Stimulated activated naive B cell treated with anti-CD40 and anti-IgM and Interleukin-4, amounts not matched to agents 10 μg/mL and 1 μg/mL and 100 μg/mL, for 72 hours (primary cell): ENCODE results near the gene PRAMEF20.
"Not testable (repeated sequence)": the region's sequence is repeated elsewhere in the genome, so short reads cannot be mapped to it uniquely, and the experiment has no call there.

ENCODE experiments used
- ATAC-seq, 2 donors: fragments of 150-1000 bp; cut with Tn5 transposase; replicated peaks; 2 replicates each; pipeline ENCODE4 v1.10.0; 2021; ENCODE audit warnings: moderate library complexity in 1 of 2
- DNase-seq: peaks from one replicate; pipeline ENCODE4 v3.0.0; 2021
- H3K27ac Mint-ChIP-seq: one replicate; pipeline ENCODE4 v1.8.0; 2022; ENCODE audit warnings: mild to moderate bottlenecking, mixed read lengths
- H3K27me3 Mint-ChIP-seq, 2 donors: one replicate each; pipeline ENCODE4 v1.8.0; 2022; ENCODE audit warnings: mixed read lengths in 2 of 2
- H3K36me3 Mint-ChIP-seq, 2 donors: one replicate each; pipeline ENCODE4 v1.8.0; 2022; ENCODE audit warnings: mixed read lengths in 2 of 2, mild to moderate bottlenecking in 1 of 2
- H3K4me1 Mint-ChIP-seq, 2 donors: one replicate each; pipeline ENCODE4 v1.8.0; 2022; ENCODE audit warnings: mixed read lengths in 2 of 2, mild to moderate bottlenecking in 1 of 2
- H3K4me3 Mint-ChIP-seq, 2 donors: one replicate each; pipeline ENCODE4 v1.8.0; 2022; ENCODE audit warnings: mild to moderate bottlenecking in 2 of 2, mixed read lengths in 2 of 2, moderate library complexity in 1 of 2
- H3K9me3 Mint-ChIP-seq, 2 donors: one replicate each; pipeline ENCODE4 v1.8.0; 2022; ENCODE audit warnings: mixed read lengths in 2 of 2, mild to moderate bottlenecking in 1 of 2

PRAMEF20 gene

GRCh38 chr1:13435458-13435857, 25.2 kb downstream of the PRAMEF20 start:
- no peak overlapping the region for H3K27ac Mint-ChIP-seq
- DNase-seq (no peak), ATAC-seq (no peak)
- no peaks in the 10 kb centered on the region for H3K36me3 Mint-ChIP-seq
- H3K4me3 Mint-ChIP-seq: no peak overlapping the region
- peaks cover 0 to 4% of the 10 kb centered on the region in 2 donors for H3K9me3 Mint-ChIP-seq
- peaks cover 8 to 17% of the 10 kb centered on the region in 2 donors for H3K27me3 Mint-ChIP-seq
- no peaks in the 10 kb centered on the region for H3K4me1 Mint-ChIP-seq

GRCh38 chr1:13439104-13439783, 29.0 kb downstream of the PRAMEF20 start:
- ATAC-seq, H3K4me3 Mint-ChIP-seq, H3K36me3 Mint-ChIP-seq, H3K9me3 Mint-ChIP-seq, H3K27ac Mint-ChIP-seq, H3K4me1 Mint-ChIP-seq, DNase-seq: not testable (repeated sequence)
- peaks cover 8 to 17% of the 10 kb centered on the region in 2 donors for H3K27me3 Mint-ChIP-seq

- no peaks in the 10 kb centered on the region for H3K9me3 Mint-ChIP-seq
- ATAC-seq (no peak), DNase-seq (no peak)
- no peaks in the 10 kb centered on the region for H3K36me3 Mint-ChIP-seq
- no peak overlapping the region for H3K27ac Mint-ChIP-seq
- no peaks in the 10 kb centered on the region for H3K27me3 Mint-ChIP-seq
- no peak overlapping the region for H3K4me3 Mint-ChIP-seq
- no peaks in the 10 kb centered on the region for H3K4me1 Mint-ChIP-seq
Observed at GRCh38 chr1:13443335-13443979, 33.2 kb downstream of the PRAMEF20 start.

DNA sequence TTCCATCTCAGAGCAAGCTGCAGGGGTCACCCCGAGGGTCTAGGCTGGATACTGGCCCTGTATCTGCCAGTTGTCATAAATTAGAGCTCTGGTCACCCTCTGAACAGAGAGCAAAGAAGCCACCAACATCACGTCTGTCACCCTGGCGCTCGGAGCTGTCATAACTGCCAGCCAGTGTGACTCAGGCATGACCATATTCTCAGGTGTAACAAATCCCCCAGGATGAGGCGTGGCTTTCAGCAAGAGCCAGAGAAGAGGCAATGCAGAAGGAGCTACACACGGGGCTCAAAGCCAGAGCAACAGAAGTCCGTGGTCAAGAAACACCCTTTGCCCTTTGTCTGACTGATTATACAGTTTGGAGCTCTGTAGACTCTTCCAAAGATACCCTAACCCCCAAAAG, 40.0 kb downstream of the PRAMEF20 start:
- Mint-ChIP-seq H3K27ac (no peak overlapping the region), H3K4me3 (no peak overlapping the region), H3K27me3 (peaks cover under 1 to 4% of the 10 kb centered on the region in 2 donors), H3K36me3 (no peaks in the 10 kb centered on the region), H3K9me3 (peaks cover 0 to 4% of the 10 kb centered on the region in 2 donors), H3K4me1 (no peaks in the 10 kb centered on the region)
- no peak for DNase-seq
- no peak for ATAC-seq

DNA sequence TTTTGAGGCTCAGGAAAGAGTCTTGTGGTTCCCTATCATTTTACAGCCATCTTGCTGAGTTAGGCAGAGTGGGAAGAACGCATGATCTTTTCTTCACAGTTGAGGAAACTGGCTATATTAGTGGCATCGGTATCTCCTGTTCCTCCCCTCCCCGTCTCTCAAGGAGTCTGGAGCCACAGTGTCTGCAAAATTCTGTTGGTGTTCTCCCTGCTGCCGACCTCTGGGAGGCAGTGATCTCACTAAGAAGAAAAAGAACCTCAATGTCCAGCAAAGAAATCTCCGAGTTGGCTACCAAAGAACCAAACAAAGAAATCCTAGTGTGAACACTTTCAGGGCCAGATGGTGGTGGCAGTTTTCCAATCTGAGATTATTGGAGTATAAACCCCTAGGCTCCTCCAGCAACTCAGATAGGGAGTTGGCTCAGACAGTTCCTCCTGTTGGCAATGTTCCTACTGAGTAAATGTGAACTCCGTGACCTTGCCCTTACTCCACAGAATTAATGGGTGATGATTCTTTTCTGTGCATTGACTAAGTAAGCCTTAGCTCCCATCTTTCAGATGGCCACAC, 41.2 kb downstream of the PRAMEF20 start:
- no peak overlapping the region for H3K4me3 Mint-ChIP-seq
- ATAC-seq (no peak), DNase-seq (no peak)

GRCh38 chr1:13456904-13457532, 46.8 kb downstream of the PRAMEF20 start:
- H3K27me3 Mint-ChIP-seq: peaks cover 16 to 20% of the 10 kb centered on the region in 2 donors
- no peaks in the 10 kb centered on the region for H3K36me3 Mint-ChIP-seq
- no peak overlapping the region for H3K4me3 Mint-ChIP-seq
- H3K4me1 Mint-ChIP-seq: no peaks in the 10 kb centered on the region
- no peak for DNase-seq
- H3K9me3 Mint-ChIP-seq: peaks cover 0 to 2% of the 10 kb centered on the region in 2 donors
- no peak overlapping the region for H3K27ac Mint-ChIP-seq
- no peak for ATAC-seq

More for the DNA sequence above, 41.2 kb downstream of the PRAMEF20 start:
- Mint-ChIP-seq H3K4me1 (no peaks in the 10 kb centered on the region), H3K9me3 (peaks cover 0 to 4% of the 10 kb centered on the region in 2 donors), H3K36me3 (no peaks in the 10 kb centered on the region), H3K27ac (no peak overlapping the region), H3K27me3 (peaks cover 7 to 9% of the 10 kb centered on the region in 2 donors)

- no peak for ATAC-seq
- no peak for DNase-seq
- Mint-ChIP-seq H3K9me3 (no peaks in the 10 kb centered on the region), H3K27ac (no peak overlapping the region), H3K4me3 (no peak overlapping the region), H3K4me1 (no peaks in the 10 kb centered on the region), H3K36me3 (no peaks in the 10 kb centered on the region), H3K27me3 (peaks cover 5 to 11% of the 10 kb centered on the region in 2 donors)
Observed at GRCh38 chr1:13461977-13462376, 51.7 kb downstream of the PRAMEF20 start.

DNA sequence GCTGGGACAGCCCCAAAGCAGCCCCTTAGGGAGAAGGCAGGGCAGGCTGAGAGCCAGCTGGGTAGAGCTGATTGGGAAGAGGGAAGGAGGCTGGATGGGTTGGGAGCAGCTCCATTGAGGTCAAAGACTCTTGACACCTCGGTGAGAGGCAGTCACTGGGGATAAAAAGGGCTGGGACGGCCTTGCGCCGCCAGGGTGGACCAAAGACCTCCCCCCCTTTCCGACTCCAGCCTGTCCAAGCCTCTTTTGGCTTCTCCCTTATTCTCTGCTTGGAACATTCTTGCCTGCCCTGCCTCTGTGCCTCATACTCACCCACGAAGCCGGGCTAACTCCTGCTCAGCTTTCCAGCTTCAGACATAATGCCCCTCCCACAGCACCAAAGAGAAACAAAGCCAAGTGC, 52.4 kb downstream of the PRAMEF20 start:
- no peak overlapping the region for H3K4me3 Mint-ChIP-seq
- ATAC-seq: no peak
- H3K27ac Mint-ChIP-seq: no peak overlapping the region
- no peaks in the 10 kb centered on the region for H3K9me3 Mint-ChIP-seq
- peaks cover 5 to 7% of the 10 kb centered on the region in 2 donors for H3K27me3 Mint-ChIP-seq
- no peaks in the 10 kb centered on the region for H3K36me3 Mint-ChIP-seq
- H3K4me1 Mint-ChIP-seq: no peaks in the 10 kb centered on the region
- no peak for DNase-seq

- no peak for DNase-seq
- H3K9me3 Mint-ChIP-seq: no peaks in the 10 kb centered on the region
- H3K4me1 Mint-ChIP-seq: no peaks in the 10 kb centered on the region
- no peak overlapping the region for H3K27ac Mint-ChIP-seq
- no peak overlapping the region for H3K4me3 Mint-ChIP-seq
- H3K27me3 Mint-ChIP-seq: peaks cover 5 to 7% of the 10 kb centered on the region in 2 donors
- no peaks in the 10 kb centered on the region for H3K36me3 Mint-ChIP-seq
- ATAC-seq: no peak
Observed at GRCh38 chr1:13465515-13465914, 55.3 kb downstream of the PRAMEF20 start.

DNA sequence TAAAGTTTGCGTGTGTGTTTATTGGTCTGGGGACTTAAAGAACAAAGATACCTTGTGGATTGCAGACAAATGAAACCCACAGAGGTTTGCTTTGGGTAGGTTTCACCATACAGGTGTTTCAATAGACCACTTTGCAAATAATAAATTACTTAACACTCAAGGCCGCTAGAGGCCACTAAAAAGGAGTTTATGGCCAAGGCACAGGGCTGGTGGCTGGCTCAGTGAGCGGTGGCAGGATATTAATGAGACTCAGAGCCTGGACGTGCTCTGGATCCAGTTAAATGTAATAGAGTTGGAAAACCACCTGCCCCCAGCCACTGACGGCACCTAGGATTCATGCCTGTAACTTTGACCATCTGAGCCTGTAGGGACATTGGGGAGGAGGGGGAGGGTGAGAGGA, 59.1 kb downstream of the PRAMEF20 start:
- no peak overlapping the region for H3K4me3 Mint-ChIP-seq
- H3K4me1 Mint-ChIP-seq: no peaks in the 10 kb centered on the region
- ATAC-seq (peak in 1 of 2 donors; percentile 48), DNase-seq (no peak)
- H3K27me3 Mint-ChIP-seq: peaks cover 3 to 5% of the 10 kb centered on the region in 2 donors
- H3K36me3 Mint-ChIP-seq: no peaks in the 10 kb centered on the region
- H3K27ac Mint-ChIP-seq: no peak overlapping the region
- H3K9me3 Mint-ChIP-seq: peaks cover 2 to 4% of the 10 kb centered on the region in 2 donors
